AG10803 (cell line): ENCODE results near the gene NXNL2.

ENCODE experiments used
- DNase-seq: peaks from one replicate; pipeline ENCODE4 v3.0.0; 2010; ENCODE audit warnings: low read depth
- H3K4me3 ChIP-seq: 2 replicates; pipeline ENCODE4 v1.5.1; 2011; ENCODE audit warnings: mild to moderate bottlenecking, low read length, control low read depth
- CTCF ChIP-seq: conservative IDR thresholded peaks from 2 replicates; pipeline ENCODE4 v1.5.1; 2011; ENCODE audit warnings: mild to moderate bottlenecking, low read length, control low read depth, inconsistent platforms

Gene NXNL2

GRCh38 chr9:88522360-88522759 is 12.6 kb upstream of the NXNL2 start:
- H3K4me3 ChIP-seq: no peak overlapping the region
- no peak for DNase-seq
- no peak for TF ChIP-seq CTCF

- no peak overlapping the region for H3K4me3 ChIP-seq
- TF ChIP-seq CTCF: no peak
- DNase-seq: peak; percentile 48
Measured at GRCh38 chr9:88523056-88523455, 11.9 kb upstream of the NXNL2 start.

- H3K4me3 ChIP-seq: no peak overlapping the region
- no peak for TF ChIP-seq CTCF
- no peak for DNase-seq
Measured at GRCh38 chr9:88524911-88525310, 10.1 kb upstream of the NXNL2 start.

- TF ChIP-seq CTCF: no peak
- DNase-seq: no peak
- no peak overlapping the region for H3K4me3 ChIP-seq
Measured at GRCh38 chr9:88527618-88528017, 7.4 kb upstream of the NXNL2 start.

GRCh38 chr9:88528080-88528790 is 6.7 kb upstream of the NXNL2 start:
- H3K4me3 ChIP-seq: no peak overlapping the region
- DNase-seq: peak; percentile 67
- no peak for TF ChIP-seq CTCF

GRCh38 chr9:88529496-88529895 is 5.5 kb upstream of the NXNL2 start:
- DNase-seq: no peak

More at GRCh38 chr9:88529496-88529895, 5.5 kb upstream of the NXNL2 start:
- H3K4me3 ChIP-seq: no peak overlapping the region
- TF ChIP-seq CTCF: no peak
